GM12801 (cell line): ENCODE data around the gene ERCC4.

Experiments
- TF ChIP-seq, protein P1 (sequence below): IDR thresholded peaks from one replicate; pipeline ENCODE4 v1.5.1; 2011; ENCODE audit warnings: control low read depth; ENCODE audit not compliant: insufficient read length; ENCODE audit errors: extremely low read depth

The ERCC4 gene

DNA sequence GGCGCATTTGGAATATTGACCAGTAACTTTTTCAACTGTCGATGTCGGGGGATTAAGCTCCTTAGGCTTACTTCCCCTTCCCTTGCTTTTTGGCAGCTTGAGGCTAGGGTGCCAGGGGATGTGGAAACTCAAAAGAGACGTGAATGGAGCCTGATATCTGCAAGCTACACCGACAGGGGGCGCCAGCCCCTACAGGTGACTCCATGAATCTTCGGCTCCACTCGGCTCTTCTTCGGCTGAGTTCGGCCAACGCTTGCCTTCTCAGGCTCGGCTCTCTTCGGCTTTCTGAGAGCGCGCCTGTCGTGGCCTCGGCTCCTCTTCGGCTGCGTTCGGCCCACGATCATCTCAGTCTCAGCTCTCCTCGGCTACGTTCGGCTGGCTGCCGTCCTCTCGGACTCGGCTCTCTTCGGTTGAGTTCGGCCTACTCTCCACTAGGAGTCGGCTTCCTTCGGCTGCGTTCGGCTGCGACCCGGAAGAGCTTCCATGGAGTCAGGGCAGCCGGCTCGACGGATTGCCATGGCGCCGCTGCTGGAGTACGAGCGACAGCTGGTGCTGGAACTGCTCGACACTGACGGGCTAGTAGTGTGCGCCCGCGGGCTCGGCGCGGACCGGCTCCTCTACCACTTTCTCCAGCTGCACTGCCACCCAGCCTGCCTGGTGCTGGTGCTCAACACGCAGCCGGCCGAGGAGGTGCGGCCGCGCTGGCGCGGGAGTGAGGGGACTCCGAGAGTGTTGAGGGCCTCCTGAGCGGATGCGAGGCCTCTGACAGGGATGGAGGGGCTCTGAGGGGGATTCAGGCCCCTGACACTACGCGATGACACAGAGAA is at the start of gene ERCC4:
ERCC4 (plus strand) TSS at position 472 of the 827 bp plus-strand sequence; CDS start at position 484, 12 bp downstream.
- TF ChIP-seq, protein P1, sequence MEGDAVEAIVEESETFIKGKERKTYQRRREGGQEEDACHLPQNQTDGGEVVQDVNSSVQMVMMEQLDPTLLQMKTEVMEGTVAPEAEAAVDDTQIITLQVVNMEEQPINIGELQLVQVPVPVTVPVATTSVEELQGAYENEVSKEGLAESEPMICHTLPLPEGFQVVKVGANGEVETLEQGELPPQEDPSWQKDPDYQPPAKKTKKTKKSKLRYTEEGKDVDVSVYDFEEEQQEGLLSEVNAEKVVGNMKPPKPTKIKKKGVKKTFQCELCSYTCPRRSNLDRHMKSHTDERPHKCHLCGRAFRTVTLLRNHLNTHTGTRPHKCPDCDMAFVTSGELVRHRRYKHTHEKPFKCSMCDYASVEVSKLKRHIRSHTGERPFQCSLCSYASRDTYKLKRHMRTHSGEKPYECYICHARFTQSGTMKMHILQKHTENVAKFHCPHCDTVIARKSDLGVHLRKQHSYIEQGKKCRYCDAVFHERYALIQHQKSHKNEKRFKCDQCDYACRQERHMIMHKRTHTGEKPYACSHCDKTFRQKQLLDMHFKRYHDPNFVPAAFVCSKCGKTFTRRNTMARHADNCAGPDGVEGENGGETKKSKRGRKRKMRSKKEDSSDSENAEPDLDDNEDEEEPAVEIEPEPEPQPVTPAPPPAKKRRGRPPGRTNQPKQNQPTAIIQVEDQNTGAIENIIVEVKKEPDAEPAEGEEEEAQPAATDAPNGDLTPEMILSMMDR, result peak; percentile 80

DNA sequence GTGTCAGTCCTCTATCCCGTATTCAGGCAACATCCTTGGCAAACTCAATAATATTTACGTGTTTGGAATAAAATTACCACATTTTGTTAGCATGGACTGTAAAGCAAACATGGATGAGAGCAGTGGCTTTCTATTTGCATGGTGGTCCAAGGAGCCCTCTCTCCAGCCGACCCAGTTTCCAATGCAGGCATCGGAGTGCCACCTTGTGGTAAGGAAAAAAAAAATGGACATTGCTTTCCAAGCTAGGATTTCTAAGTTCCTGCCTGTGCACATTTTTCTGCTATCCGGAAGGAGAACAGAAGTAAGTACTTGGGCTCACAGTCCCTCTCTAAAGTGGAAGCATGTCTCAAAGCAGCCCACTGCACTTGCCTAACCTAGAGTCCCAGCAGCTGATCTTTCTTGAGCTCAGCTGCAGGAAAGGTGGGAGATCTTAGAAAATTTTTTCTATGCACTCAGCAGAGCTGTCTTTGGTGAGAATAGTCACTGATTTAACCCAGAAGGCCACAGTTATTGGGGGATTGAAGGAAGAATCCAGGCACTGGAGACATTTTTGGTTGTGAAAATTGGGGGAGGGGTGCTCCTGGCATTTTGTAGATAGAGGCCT is 46.0 kb upstream of the ERCC4 start:
- TF ChIP-seq, protein P1, result no peak

DNA sequence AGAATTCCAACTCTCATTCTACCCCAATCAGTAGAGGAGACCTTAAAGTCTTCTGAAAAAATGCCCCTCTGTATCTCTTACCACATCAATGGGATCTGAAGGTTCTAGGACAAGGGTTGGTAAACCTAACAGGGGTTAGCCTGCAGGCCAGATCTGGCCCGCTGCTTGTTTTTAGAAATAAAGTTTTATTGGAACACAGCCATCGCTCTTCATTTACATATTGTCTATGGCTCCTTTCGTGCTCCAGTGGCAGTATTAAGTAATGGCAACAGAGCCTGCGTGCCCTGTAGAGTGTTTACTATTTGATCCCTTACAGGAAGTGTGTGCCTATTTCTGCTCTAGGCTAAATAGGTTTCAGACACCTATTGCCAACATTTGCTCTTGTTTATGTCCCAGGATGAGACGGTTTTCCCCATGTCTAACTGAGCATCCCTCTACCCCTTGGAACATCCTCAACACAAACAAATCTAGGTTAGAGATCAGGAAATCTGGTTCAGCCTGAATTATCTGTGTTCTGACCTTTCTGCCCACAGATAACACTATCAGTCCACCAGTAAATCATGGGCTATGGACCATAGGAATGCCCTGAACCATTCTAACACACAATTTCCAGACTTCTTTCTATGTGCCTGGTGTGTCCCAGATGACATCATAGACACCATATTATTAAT is 44.2 kb upstream of the ERCC4 start:
- TF ChIP-seq, protein P1, result no peak

DNA sequence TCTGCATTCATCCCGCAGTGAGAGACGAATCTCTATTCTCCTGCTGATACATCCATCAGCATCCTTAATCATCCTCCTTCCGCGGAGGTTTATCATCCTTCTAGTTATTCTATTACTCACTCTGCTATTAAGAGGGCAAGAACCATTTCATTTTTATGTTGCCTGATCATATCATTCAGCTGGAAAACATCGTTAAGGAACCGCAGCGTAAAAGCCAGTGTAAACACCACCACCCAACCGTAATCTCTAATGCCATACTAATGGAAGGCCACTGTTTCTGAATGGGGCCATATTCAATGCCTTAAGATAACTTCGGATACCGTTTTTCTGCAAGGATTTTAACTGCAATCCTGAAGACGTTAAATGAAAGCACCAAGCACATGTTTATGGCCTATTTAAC is 36.7 kb upstream of the ERCC4 start:
- TF ChIP-seq, protein P1, result no peak

DNA sequence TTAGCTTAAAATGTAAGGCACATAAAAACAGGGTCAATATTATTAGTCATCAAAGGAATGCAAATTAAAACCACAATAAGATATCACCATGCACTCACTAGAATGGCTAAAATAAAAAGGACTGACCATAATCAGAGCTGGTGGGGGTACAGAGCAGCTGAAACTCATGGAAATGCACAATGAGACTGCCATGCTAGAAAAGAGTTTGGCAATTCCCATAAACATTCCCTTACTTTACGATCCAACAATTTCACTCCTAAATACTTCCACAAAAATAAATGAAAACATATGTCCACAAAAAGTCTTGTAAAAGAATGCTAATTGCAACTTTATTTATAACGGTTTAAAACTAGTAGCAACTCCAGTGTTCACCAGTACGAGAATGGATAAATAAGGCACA is 36.1 kb upstream of the ERCC4 start:
- TF ChIP-seq, protein P1, result no peak

DNA sequence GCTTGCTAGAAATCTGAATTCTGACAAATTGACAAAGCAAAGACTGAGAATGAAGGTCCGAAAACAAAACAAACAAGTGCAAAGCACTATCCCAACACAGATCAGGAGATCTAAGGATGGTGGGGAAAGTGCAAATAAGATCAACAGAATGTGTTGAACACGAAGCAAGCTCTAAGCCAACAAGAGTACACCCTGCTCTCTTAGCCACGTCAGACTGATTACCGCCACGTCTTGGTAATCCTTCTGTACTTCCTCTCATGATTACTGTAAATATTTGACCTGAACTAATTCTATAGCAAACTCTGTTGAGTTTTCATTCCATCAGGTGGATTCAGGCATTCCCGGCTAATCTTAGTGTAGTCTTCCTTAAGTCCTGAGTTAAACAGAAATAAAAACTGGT is 34.3 kb upstream of the ERCC4 start:
- TF ChIP-seq, protein P1, result no peak

DNA sequence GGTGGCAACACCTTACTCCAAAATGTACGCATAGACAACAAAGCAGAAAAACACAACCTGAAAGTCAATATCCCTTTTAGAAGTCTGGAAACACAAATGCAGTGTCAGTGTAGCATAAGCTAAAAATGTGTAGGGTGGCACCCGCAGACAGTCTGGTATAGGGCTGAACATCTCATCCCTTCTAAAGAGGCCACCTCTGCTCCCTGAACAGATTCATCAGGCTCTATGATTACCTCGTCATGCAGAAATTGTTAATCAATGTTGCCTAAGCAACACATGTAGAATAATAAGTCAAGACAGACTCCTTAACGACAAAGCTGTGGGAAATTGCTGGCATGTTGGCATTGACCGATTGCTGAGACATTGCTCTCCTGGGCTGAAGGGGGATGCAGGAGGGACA is 33.3 kb upstream of the ERCC4 start:
- TF ChIP-seq, protein P1, result no peak
